PC-9 (cell line): ENCODE results near the gene GNG3.

ENCODE experiments used
- EZH2 ChIP-seq: fragments of 200-600 bp; sonication (generic); IDR thresholded peaks from 2 replicates; pipeline ENCODE4 v1.8.0; 2017; ENCODE audit warnings: antibody characterized with exemption, low read depth
- TF ChIP-seq, protein P1 (sequence below): fragments of 200-600 bp; sonication (generic); conservative IDR thresholded peaks from 2 replicates; pipeline ENCODE4 v1.6.1; 2017; ENCODE audit warnings: mixed run types, antibody characterized with exemption, mild to moderate bottlenecking, moderate library complexity

DNA sequence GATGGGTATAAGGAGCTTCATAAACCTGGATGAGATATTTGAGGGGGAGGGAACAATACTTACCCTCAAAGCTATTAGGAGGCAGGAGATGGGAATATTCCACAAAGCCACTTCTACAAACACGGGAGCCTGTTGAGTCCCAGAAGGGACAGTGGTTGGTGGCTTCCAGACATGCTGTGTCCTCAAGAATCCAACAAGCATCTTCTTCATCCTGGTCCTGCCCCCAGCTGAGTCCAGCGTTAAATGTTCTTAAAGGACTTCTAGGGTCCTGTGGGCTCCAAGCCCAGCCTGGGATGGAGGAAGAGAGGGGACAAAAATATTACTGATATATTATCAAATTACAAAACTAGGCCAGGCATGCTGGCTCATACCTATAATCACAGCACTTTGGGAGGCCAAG, 40.0 kb upstream of the GNG3 start:
- TF ChIP-seq, protein P1, sequence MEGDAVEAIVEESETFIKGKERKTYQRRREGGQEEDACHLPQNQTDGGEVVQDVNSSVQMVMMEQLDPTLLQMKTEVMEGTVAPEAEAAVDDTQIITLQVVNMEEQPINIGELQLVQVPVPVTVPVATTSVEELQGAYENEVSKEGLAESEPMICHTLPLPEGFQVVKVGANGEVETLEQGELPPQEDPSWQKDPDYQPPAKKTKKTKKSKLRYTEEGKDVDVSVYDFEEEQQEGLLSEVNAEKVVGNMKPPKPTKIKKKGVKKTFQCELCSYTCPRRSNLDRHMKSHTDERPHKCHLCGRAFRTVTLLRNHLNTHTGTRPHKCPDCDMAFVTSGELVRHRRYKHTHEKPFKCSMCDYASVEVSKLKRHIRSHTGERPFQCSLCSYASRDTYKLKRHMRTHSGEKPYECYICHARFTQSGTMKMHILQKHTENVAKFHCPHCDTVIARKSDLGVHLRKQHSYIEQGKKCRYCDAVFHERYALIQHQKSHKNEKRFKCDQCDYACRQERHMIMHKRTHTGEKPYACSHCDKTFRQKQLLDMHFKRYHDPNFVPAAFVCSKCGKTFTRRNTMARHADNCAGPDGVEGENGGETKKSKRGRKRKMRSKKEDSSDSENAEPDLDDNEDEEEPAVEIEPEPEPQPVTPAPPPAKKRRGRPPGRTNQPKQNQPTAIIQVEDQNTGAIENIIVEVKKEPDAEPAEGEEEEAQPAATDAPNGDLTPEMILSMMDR, result no peak
- no peak for TF ChIP-seq EZH2
